ENCODE results near the gene ZBTB5. TPM values are rescaled to one million over a fixed set of nuclear protein-coding genes. Genes with fewer than 3 reads are reported as not detected.
"Not testable (repeated sequence)": the region's sequence is repeated elsewhere in the genome, so short reads cannot be mapped to it uniquely, and the experiment has no call there.

ZBTB5 gene
- total and polyA plus RNA-seq, 2 donors (not counting 3 experiments of a cell fraction or from before 2014, with no cell fraction given) = 10.0 to 13.7 TPM

GRCh38 chr9:37468620-37469019, 3.4 kb upstream of the ZBTB5 start:
- H3K4me1 ChIP-seq (ENCODE audit: control insufficient read depth, extremely low read depth, insufficient read depth, low read length) = peaks cover 17% of the 10 kb centered on the region
- H3K9me3 ChIP-seq (replicated peaks; ENCODE audit: control insufficient read depth, insufficient read depth, low read length) = no peaks in the 10 kb centered on the region
- no TSS peak for BruUV-seq (replicated peaks)
- no peak overlapping the region for H3K4me3 ChIP-seq (replicated peaks in 1 of 3; ENCODE audit: insufficient read depth in 1 of 3, low read depth in 1 of 3, low read length in 3 of 3)
- no peak for TF ChIP-seq CTCF (IDR thresholded peaks at IDR 0.05; ENCODE audit: extremely low read depth in 1 of 2, insufficient read depth in 1 of 2, low read depth in 1 of 2, low read length in 2 of 2)
- TF ChIP-seq POLR2AphosphoS5 (IDR thresholded peaks at IDR 0.05; ENCODE audit: insufficient read depth, low read depth, low read length) = no peak
- no peak for TF ChIP-seq GATA2 (IDR thresholded peaks at IDR 0.05; ENCODE audit: insufficient read depth, insufficient read length, low read depth, low read length)
- no peak for TF ChIP-seq MAX (IDR thresholded peaks at IDR 0.05; ENCODE audit: insufficient read depth, insufficient read length)
- TF ChIP-seq FOS (IDR thresholded peaks at IDR 0.05; ENCODE audit: borderline replicate concordance, insufficient read depth, low read length) = no peak
- ChIA-PET CTCF (no interaction called here), POLR2A (no interaction called here)
- H3K36me3 ChIP-seq (ENCODE audit: control insufficient read depth in 2 of 2, extremely low read depth in 1 of 2, insufficient read depth in 2 of 2, low read length in 2 of 2) = no peaks in the 10 kb centered on the region
- H4K20me1 ChIP-seq (replicated peaks; ENCODE audit: control insufficient read depth, extremely low read depth, insufficient read depth, low read length) = no peaks in the 10 kb centered on the region
- no peak for FAIRE-seq
- H3K4me2 ChIP-seq (ENCODE audit: insufficient read depth, low read length) = no peak overlapping the region
- H3K27ac ChIP-seq (ENCODE audit: insufficient read depth, low read depth, low read length) = no peak overlapping the region
- H2AFZ ChIP-seq (ENCODE audit: low read depth, low read length) = no peak overlapping the region
- intact Hi-C loops (cut with micrococcal nuclease) = no loop called here
- dilution Hi-C loops (cut with MboI; ENCODE audit: extremely low pct_ligation_motif_present, low sequenced_read_pairs) = no loop called here
- no peak overlapping the region for H3K9ac ChIP-seq (replicated peaks; ENCODE audit: extremely low read depth, insufficient read depth, low read length)
- H3K9me1 ChIP-seq (replicated peaks; ENCODE audit: control insufficient read depth, extremely low read depth, insufficient read depth, low read length) = no peaks in the 10 kb centered on the region
- H3K27me3 ChIP-seq (ENCODE audit: control insufficient read depth in 2 of 2, insufficient read depth in 2 of 2, low read length in 2 of 2) = no peaks in the 10 kb centered on the region
- DNase-seq (ENCODE audit: low read depth, low spot score) = no peak
- peaks cover 9% of the 10 kb centered on the region for H3K79me2 ChIP-seq (ENCODE audit: control insufficient read depth, insufficient read depth, low read length)

GRCh38 chr9:37467530-37467929, 2.3 kb upstream of the ZBTB5 start:
- H3K36me3 ChIP-seq (ENCODE audit: control insufficient read depth in 2 of 2, extremely low read depth in 1 of 2, insufficient read depth in 2 of 2, low read length in 2 of 2); H3K4me3 ChIP-seq (replicated peaks in 1 of 3; ENCODE audit: insufficient read depth in 1 of 3, low read depth in 1 of 3, low read length in 3 of 3); FAIRE-seq; H3K27me3 ChIP-seq (ENCODE audit: control insufficient read depth in 2 of 2, insufficient read depth in 2 of 2, low read length in 2 of 2); POLR2A ChIA-PET; H3K9me1 ChIP-seq (replicated peaks; ENCODE audit: control insufficient read depth, extremely low read depth, insufficient read depth, low read length); H3K9me3 ChIP-seq (replicated peaks; ENCODE audit: control insufficient read depth, insufficient read depth, low read length); H3K9ac ChIP-seq (replicated peaks; ENCODE audit: extremely low read depth, insufficient read depth, low read length); H4K20me1 ChIP-seq (replicated peaks; ENCODE audit: control insufficient read depth, extremely low read depth, insufficient read depth, low read length); H3K4me2 ChIP-seq (ENCODE audit: insufficient read depth, low read length); DNase-seq (ENCODE audit: low read depth, low spot score); dilution Hi-C loops (cut with MboI; ENCODE audit: extremely low pct_ligation_motif_present, low sequenced_read_pairs); CTCF ChIA-PET; H3K27ac ChIP-seq (ENCODE audit: insufficient read depth, low read depth, low read length); BruUV-seq (replicated peaks); intact Hi-C loops (cut with micrococcal nuclease); H2AFZ ChIP-seq (ENCODE audit: low read depth, low read length): not testable (repeated sequence)
- Histone ChIP-seq H3K79me2 (ENCODE audit: control insufficient read depth, insufficient read depth, low read length) (peaks cover 20% of the 10 kb centered on the region), H3K4me1 (ENCODE audit: control insufficient read depth, extremely low read depth, insufficient read depth, low read length) (peaks cover 26% of the 10 kb centered on the region)

Measured in endothelial cell of umbilical vein (primary cell).